Endodermal cell (in vitro differentiated cells): ENCODE measurements around the gene KCNN3. TPM values are rescaled to one million over a fixed set of nuclear protein-coding genes. Genes with fewer than 3 reads are reported as not detected.

ENCODE experiments used
- DNase-seq: peaks from one replicate; pipeline ENCODE4 v3.0.0-alpha.2; 2017
- H3K27ac ChIP-seq: 2 replicates; pipeline ENCODE4 v1.5.1; 2013; ENCODE audit warnings: mild to moderate bottlenecking, low read depth, low read length, moderate library complexity
- H3K27me3 ChIP-seq: 2 replicates; pipeline ENCODE4 v1.6.1; 2013; ENCODE audit warnings: mild to moderate bottlenecking, low read length, moderate library complexity; ENCODE audit not compliant: insufficient read depth, control insufficient read depth, poor library complexity, severe bottlenecking
- H3K36me3 ChIP-seq: 2 replicates; pipeline ENCODE4 v1.7.0; 2013; ENCODE audit warnings: mild to moderate bottlenecking, low read length, moderate library complexity; ENCODE audit not compliant: control insufficient read depth, insufficient read depth
- H3K4me1 ChIP-seq: one replicate; pipeline ENCODE4 v1.7.0; 2013; ENCODE audit warnings: low read length; ENCODE audit not compliant: control insufficient read depth, insufficient read depth
- H3K4me3 ChIP-seq: 2 replicates; pipeline ENCODE4 v1.5.1; 2013; ENCODE audit warnings: mild to moderate bottlenecking, low read length, moderate library complexity
- H3K9ac ChIP-seq: 2 replicates; pipeline ENCODE4 v1.6.1; 2013; ENCODE audit warnings: mild to moderate bottlenecking, low read length, moderate library complexity; ENCODE audit not compliant: poor library complexity, severe bottlenecking; ENCODE audit errors: extremely low read depth
- H3K9me3 ChIP-seq: 2 replicates; pipeline ENCODE4 v1.6.1; 2013; ENCODE audit warnings: mild to moderate bottlenecking, low read length, moderate library complexity; ENCODE audit not compliant: control insufficient read depth
- H3K27ac Mint-ChIP-seq: 2 replicates; pipeline ENCODE4 v1.8.0; 2020; ENCODE audit warnings: mixed read lengths
- H3K27me3 Mint-ChIP-seq: 2 replicates; pipeline ENCODE4 v1.8.0; 2021; ENCODE audit warnings: mild to moderate bottlenecking, mixed read lengths; ENCODE audit not compliant: insufficient read depth
- H3K36me3 Mint-ChIP-seq: 2 replicates; pipeline ENCODE4 v1.8.0; 2020; ENCODE audit warnings: low read depth, mixed read lengths
- H3K4me1 Mint-ChIP-seq: 2 replicates; pipeline ENCODE4 v1.8.0; 2020; ENCODE audit warnings: mixed read lengths
- H3K4me3 Mint-ChIP-seq: 2 replicates; pipeline ENCODE4 v1.8.0; 2020; ENCODE audit warnings: mild to moderate bottlenecking, moderate library complexity, mixed read lengths
- H3K9me3 Mint-ChIP-seq: 2 replicates; pipeline ENCODE4 v1.8.0; 2020; ENCODE audit warnings: mild to moderate bottlenecking, mixed read lengths
- CTCF ChIP-seq: fragments of 200-600 bp; sonication (generic); conservative IDR thresholded peaks from 2 replicates; pipeline ENCODE4 v1.5.0; 2021; ENCODE audit warnings: antibody characterized with exemption, mild to moderate bottlenecking
- WGBS, 2 experiments: methylation state at CpG; one replicate each; pipeline versions ENCODE4 v1.1.5 to v1.1.7; 2013; ENCODE audit warnings: missing lambda C conversion rate in 2 of 2, mixed read lengths in 1 of 2; ENCODE audit not compliant: insufficient coverage in 1 of 2, insufficient read length in 1 of 2; 5-methylcytosine and 5-hydroxymethylcytosine counted together
- total RNA-seq, 2 donors: library from RNA; stranded (reverse); fragmentation: NEBNext Ultra II Directional in 1 of 2; extraction: Animal tissue kit (Norgen Biotek cat#: 25700) in 1 of 2; gene quantifications; 2 replicates in 1 of 2; 3 replicates in 1 of 2; pipeline ENCODE4 v1.2.1, GENCODE V29; 2021

KCNN3 gene
- total RNA-seq, 2 donors from 2014 or later = 0.57 to 0.75 TPM

DNA sequence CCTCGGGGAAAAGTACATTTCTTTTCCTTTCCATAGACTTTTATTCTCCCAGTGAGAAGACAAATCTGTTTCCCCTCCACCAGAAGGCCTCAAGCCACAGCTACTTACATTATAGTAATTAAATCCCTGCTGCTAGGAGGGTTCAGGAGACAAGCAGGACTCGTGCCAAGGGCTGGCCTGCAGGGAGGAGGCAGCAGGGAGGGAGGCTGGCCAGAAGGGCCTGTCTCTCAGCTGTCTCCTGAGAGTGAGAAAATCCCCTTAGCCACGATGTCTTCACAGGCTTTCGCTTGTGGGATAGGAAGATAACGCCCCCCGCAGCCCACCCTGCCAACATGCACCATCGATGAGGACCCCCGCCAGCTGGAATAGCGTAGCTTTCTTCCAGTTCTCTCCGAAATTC lies 14.0 kb downstream of the KCNN3 start:
- 80% methylated on average over 7 to 10 of the region's 10 CpGs for WGBS, 2 experiments
- H3K27me3 ChIP-seq = no peaks in the 10 kb centered on the region
- Mint-ChIP-seq H3K27ac (no peak overlapping the region), H3K9me3 (no peaks in the 10 kb centered on the region), H3K36me3 (no peaks in the 10 kb centered on the region), H3K4me3 (no peak overlapping the region), H3K27me3 (no peaks in the 10 kb centered on the region), H3K4me1 (peaks cover 9% of the 10 kb centered on the region)
- H3K4me3 ChIP-seq = no peak overlapping the region
- no peaks in the 10 kb centered on the region for H3K36me3 ChIP-seq
- H3K9ac ChIP-seq = no peak overlapping the region
- no peak overlapping the region for H3K27ac ChIP-seq
- no peaks in the 10 kb centered on the region for H3K9me3 ChIP-seq
- no peaks in the 10 kb centered on the region for H3K4me1 ChIP-seq
- no peak for DNase-seq
- peak; percentile 32 for TF ChIP-seq CTCF

- DNase-seq = no peak
- no peak overlapping the region for H3K4me3 Mint-ChIP-seq
- H3K36me3 Mint-ChIP-seq = no peaks in the 10 kb centered on the region
- no peak overlapping the region for H3K27ac Mint-ChIP-seq
- WGBS, 2 experiments = 86 to 87% methylated on average over 6 of the region's 6 CpGs
- H3K9me3 ChIP-seq = no peaks in the 10 kb centered on the region
- no peak overlapping the region for H3K9ac ChIP-seq
- H3K4me1 ChIP-seq = peaks cover 4% of the 10 kb centered on the region
- no peaks in the 10 kb centered on the region for H3K27me3 ChIP-seq
- peaks cover 12% of the 10 kb centered on the region for H3K4me1 Mint-ChIP-seq
- H3K27ac ChIP-seq = no peak overlapping the region
- TF ChIP-seq CTCF = no peak
- H3K36me3 ChIP-seq = no peaks in the 10 kb centered on the region
- no peaks in the 10 kb centered on the region for H3K27me3 Mint-ChIP-seq
- no peak overlapping the region for H3K4me3 ChIP-seq
- H3K9me3 Mint-ChIP-seq = no peaks in the 10 kb centered on the region
Measured at GRCh38 chr1:154855186-154855851, 14.8 kb downstream of the KCNN3 start.

DNA sequence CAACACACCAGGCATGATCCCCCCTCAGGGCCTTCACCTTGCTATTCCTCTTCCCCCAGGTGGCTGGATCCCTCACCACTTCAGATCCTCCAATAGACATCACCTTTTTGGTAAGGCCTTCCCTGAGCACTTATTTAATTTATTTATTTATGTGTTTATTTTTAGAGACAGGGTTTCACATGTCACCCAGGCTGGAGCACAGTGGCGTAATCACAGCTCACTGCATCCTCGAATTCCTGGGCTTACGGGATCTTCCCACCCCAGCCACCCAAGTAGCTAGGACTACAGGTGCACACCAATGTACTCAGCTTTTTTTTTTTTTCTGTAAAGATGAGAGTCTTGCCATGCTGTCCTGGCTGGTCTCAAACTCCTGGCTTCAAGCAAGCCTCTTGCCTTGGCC lies 17.2 kb downstream of the KCNN3 start:
- Histone ChIP-seq H3K9ac (no peak overlapping the region), H3K4me3 (no peak overlapping the region), H3K27ac (no peak overlapping the region), H3K36me3 (no peaks in the 10 kb centered on the region), H3K27me3 (no peaks in the 10 kb centered on the region), H3K9me3 (no peaks in the 10 kb centered on the region), H3K4me1 (peaks cover 4% of the 10 kb centered on the region)
- Mint-ChIP-seq H3K27me3 (peaks cover 3% of the 10 kb centered on the region), H3K27ac (no peak overlapping the region), H3K4me1 (peaks cover 19% of the 10 kb centered on the region), H3K36me3 (no peaks in the 10 kb centered on the region), H3K9me3 (no peaks in the 10 kb centered on the region), H3K4me3 (no peak overlapping the region)
- no peak for TF ChIP-seq CTCF
- 83 to 94% methylated on average over 3 of the region's 3 CpGs for WGBS, 2 experiments
- DNase-seq = no peak
